UCSD-AML1 (cell line): Measurements from ENCODE around the gene LILRB2.
"Not testable (repeated sequence)": the region's sequence is repeated elsewhere in the genome, so short reads cannot be mapped to it uniquely, and the experiment has no call there.

ENCODE experiments used
- DNase-seq: peaks from one replicate; lab custom pipeline; 2025; ENCODE audit not compliant: unreplicated experiment; lab: John Stamatoyannopoulos, UW

LILRB2 gene

GRCh38 chr19:54305141-54305540 is 24.2 kb upstream of the LILRB2 start:
- no peak for DNase-seq

DNA sequence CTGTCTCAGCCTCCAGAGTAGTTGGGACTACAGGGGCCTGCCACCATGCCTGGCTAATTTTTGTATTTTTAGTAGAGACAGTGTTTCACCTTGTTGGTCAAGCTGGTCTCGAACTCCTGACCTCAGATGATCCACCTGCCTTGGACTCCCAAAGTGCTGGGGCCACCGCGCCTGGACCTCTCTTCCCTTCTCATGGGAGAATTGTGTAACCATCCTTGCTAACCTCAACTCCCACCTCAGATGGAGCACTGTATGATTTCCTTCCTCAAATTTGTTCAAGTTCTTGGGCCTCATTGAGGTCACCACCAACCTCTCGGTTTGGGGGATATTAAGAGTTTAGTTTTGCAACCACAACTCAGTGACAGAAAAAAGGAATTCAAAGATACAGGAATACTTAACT is 21.3 kb upstream of the LILRB2 start:
- peak; percentile 54 for DNase-seq

- no peak for DNase-seq
Measured at GRCh38 chr19:54299515-54299914, 18.6 kb upstream of the LILRB2 start.

DNA sequence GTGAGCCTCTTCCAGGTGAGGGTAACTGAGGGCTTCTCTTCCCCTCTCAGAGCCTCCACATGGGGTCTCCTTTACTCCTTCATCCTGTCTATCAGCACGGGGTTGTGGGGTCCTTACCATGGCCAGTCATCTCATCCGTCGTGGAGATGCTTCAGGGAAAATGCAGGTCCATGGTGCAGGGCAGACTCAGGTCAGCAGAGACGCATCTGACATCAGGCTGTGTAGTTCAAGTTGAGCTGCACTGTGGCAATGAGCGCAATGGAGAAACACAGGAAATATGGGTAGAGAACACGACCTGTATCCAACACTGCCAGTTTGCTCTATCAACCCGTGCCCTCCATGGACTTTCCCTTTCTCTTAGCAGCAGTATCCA is 18.2 kb upstream of the LILRB2 start:
- no peak for DNase-seq

DNA sequence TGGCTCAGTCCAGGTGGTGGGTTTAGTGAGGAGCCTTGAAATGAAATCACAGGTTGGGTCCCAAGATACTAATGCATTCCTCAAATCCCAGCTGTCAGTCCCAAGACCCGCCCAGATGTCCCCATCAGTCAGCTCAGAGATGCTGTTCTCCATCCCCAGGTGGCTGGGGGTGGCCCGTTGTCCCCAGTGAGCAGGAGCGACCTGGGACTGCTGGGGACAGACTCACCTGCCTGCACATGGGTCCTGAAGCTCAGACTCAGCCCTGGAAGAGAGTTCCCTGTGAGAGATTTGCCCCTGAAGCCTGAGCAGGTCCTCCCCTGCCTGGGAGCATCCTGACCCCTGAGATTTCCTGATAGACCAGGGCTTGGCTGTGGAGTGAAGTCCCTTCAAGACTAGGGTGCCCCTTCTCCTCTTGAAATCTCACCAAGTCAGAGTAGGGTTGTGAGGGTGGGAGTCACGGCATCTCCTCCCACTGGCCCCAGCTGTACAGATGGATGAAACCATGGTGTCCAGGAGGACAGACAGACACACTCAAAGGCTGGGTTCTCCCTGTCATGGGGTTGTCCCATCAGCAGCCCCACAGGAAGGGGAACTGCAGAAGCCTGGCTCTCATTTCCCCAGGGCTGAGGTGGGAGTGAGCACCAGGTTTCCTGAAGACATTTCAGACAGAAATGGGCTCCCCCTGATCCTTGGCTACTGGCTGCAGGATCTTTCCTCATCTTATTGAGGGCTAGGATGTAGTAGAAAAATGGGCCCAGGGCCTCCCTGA is 17.6 kb upstream of the LILRB2 start:
- no peak for DNase-seq

DNA sequence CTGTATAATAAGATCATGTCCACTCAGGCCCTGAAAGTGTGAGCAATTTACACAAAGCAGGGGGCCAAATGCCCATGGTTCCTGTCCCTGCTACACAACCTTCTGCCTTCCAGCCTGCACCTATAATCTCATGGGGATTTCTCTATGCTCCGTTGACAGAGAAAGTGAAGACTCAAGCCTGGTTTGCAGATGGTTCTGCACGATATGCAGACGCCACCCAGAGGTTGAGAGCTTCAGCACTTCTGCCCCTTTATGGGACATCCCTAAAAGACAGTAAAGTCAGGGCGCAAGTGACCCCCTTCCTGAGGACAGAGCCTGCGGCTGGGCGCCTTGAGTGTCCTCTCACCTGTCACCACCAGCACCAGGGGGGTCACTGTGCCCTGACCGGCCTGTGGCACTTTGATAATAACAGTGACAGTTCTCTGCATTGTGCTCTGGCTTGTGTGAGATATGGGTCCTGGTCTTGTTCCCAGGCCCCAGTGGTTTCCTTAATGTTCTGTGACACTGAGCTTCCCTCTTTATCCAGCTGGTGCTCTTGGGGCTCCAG is 16.9 kb upstream of the LILRB2 start:
- DNase-seq = peak; percentile 31

DNA sequence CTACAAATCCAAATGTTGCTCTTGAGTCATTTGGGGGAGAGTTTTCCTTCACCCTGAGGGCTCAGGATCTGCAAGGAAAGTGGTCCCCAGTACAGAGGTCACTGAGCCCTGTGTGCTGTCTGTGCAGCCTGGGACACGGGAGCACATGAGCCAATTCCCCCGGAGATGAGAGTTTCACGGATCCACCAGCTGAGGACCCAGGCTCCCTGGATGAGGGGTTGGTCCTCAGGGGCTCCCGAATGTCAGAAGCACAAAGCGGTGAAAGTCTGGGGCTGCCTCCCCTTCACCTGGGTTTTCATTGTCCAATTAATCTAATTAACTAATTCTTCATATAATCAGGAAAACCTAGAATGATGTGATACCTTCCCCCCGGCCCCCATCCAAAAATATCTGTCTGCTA is 13.6 kb upstream of the LILRB2 start:
- no peak for DNase-seq

GRCh38 chr19:54289160-54289559 is 8.2 kb upstream of the LILRB2 start:
- DNase-seq = not testable (repeated sequence)

GRCh38 chr19:54287456-54287855 is 6.5 kb upstream of the LILRB2 start:
- DNase-seq = no peak

DNA sequence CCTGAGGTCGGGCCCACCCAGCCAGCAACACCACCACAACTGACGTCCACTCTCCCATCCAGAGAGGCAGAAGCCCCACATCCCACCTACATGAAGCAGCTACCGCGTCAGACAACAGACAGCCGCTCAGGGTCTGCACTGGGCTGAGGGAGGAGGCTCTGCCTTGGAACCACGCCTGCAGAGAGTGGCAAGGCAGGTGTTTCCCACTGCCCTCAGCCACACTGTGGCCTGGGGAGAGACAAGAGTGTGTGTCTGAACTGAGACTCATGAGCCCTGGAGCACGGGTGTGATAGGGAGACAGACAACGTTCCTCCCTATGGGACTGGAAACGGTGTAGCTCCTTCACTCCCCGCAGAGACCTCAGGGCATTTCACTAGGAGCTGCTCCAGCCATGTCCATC is 5.4 kb upstream of the LILRB2 start:
- not testable (repeated sequence) for DNase-seq

DNA sequence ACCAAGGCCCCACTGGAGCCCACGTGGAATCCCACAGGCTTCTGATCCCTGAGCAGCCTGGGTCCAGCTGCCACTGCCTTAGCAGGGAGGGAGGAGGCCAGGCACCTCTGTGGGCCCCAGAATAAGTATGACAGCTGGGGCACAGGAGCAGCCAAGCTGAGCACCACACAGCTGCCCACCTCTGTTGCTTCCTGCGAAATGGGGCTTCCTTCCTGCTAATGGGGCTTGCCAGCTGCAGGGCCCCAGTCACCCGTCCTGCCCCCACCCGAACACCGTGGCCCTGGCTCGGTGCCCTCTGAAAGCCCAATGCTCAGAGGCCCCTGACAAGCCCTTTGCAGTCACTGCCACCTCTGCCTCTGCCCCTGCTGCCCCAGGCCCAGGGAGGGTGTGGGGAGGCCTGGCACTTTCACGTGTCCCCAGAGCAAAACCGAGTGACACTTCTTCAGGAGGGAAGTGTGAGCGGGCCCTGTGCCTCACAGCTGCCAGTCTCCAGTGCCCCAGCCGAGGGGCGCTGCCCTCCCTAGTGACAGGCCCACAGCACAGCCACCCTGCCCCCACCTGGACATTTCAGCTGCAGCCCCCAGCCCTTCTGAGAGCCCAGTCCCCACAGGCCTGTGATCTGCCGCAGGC is 4.6 kb upstream of the LILRB2 start:
- DNase-seq = not testable (repeated sequence)

- DNase-seq = peak; percentile 39
Measured at GRCh38 chr19:54282686-54283470, 2.0 kb upstream of the LILRB2 start.

GRCh38 chr19:54281729-54282075 is 792 bp upstream of the LILRB2 start:
- DNase-seq = not testable (repeated sequence)

GRCh38 chr19:54280441-54280840 is 469 bp downstream of the LILRB2 start:
- peak; percentile 58 for DNase-seq

DNA sequence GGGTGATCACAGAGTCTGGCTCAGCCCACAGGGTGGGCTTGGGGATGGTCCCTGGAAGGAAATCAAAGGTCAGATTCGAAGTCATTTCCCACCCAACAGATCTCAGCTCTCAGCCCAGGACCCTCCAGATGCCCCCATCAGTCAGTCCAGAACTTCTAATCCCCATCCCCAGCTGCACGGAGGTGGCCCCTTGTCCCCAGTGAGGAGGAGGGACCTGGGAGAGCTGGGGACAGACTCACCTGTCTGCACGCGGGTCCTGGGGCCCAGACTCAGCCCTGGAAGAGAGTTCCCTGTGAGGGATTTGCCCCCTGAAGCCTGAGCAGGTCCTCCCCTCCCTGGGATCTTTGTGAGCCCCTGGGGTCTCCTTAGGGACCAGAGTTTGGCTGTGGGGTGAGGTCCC is 885 bp downstream of the LILRB2 start:
- DNase-seq = not testable (repeated sequence)

- no peak for DNase-seq
Measured at GRCh38 chr19:54279406-54279962, 1.4 kb downstream of the LILRB2 start.

DNA sequence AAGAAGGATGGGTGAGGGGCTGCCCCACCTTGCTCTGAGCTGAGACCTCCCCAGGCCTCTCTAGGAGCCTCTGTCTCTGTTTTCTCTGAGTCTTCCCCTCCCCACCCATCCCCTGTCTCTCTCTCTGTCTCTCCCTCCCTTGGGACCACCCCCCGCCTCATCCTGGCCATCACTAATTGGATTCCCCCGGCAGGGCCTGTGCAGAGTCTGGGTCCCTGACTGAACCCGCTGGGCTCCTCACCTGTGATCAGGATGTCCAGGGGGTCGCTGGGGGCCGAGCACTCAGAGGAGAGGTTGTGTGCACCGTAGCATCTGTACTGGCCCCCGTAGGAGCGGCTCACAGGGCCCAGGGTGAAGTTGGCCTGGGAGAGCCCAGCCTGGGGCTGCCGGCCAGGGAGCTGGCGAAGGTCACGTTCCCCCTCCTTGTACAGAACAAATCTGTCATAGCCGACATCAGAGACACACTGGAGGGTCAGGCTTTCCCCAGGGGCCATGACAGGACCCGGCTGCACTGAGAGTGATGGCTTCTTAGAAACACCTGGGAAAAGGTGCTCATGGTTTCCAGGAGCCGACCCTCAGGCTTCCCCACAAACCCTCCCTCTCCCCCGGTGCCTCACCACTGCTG is 2.2 kb downstream of the LILRB2 start:
- not testable (repeated sequence) for DNase-seq

GRCh38 chr19:54278056-54278455 is 2.9 kb downstream of the LILRB2 start:
- DNase-seq = not testable (repeated sequence)

GRCh38 chr19:54277111-54277615 is 3.7 kb downstream of the LILRB2 start:
- not testable (repeated sequence) for DNase-seq

DNA sequence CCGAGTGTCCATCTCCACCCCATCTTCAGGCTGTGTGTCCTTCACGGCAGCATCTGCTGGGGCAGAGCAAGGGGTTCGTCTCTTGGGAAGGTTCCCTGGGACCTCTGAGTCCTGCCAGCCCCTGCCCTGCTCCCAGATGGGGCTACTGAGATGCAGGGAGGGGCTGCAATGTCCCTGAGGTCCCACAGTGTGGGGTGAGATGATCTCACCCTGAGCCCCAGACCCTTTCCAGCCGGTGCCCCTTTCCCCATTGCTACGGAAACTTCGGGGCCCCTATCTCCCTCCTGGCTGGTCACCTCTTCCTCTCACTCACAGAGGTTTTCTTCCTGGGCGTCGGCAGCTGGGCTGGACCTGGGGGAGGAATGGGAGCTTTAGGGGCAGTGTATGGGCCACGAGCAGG is 5.0 kb downstream of the LILRB2 start:
- DNase-seq = no peak

- not testable (repeated sequence) for DNase-seq
Measured at GRCh38 chr19:54274516-54274915, 6.4 kb downstream of the LILRB2 start.
